Fibroblast of lung (primary cell): ENCODE data around the gene DDAH1. TPM values are rescaled to one million over a fixed set of nuclear protein-coding genes. Genes with fewer than 3 reads are reported as not detected.

ENCODE experiments used
- DNase-seq, 2 donors: peaks; one replicate each; pipeline versions ENCODE4 v3.0.0 to v3.0.0-alpha.2; 2010; ENCODE audit warnings: low read depth in 2 of 2
- H2AFZ ChIP-seq: 2 replicates; pipeline ENCODE4 v1.5.1; 2012; ENCODE audit warnings: low read length, control low read depth, inconsistent platforms
- H3K27ac ChIP-seq: 2 replicates; pipeline ENCODE4 v1.5.1; 2011; ENCODE audit warnings: low read length, control low read depth; ENCODE audit not compliant: insufficient read depth
- H3K27me3 ChIP-seq: 2 replicates; pipeline ENCODE4 v1.5.1; 2011; ENCODE audit warnings: mild to moderate bottlenecking, low read length; ENCODE audit not compliant: control insufficient read depth, insufficient read depth
- H3K36me3 ChIP-seq: 2 replicates; pipeline ENCODE4 v1.5.1; 2011; ENCODE audit warnings: low read length; ENCODE audit not compliant: control insufficient read depth, insufficient read depth
- H3K4me1 ChIP-seq: 2 replicates; pipeline ENCODE4 v1.5.1; 2011; ENCODE audit warnings: low read length; ENCODE audit not compliant: control insufficient read depth, insufficient read depth; ENCODE audit errors: extremely low read depth
- H3K4me2 ChIP-seq: 2 replicates; pipeline ENCODE4 v1.5.1; 2011; ENCODE audit warnings: low read length, control low read depth; ENCODE audit not compliant: insufficient read depth; ENCODE audit errors: extremely low read depth
- H3K4me3 ChIP-seq, 4 experiments: fragments of 200-600 bp in 1 of 4; sonication (generic) in 1 of 4; replicated peaks in 1 of 4; 2 replicates each; pipeline ENCODE4 v1.5.1; 2011 to 2016; ENCODE audit warnings: low read length in 4 of 4, low read depth in 3 of 4, mild to moderate bottlenecking in 3 of 4, control low read depth in 2 of 4, inconsistent platforms in 1 of 4, mixed read lengths in 1 of 4; ENCODE audit not compliant: insufficient read depth in 1 of 4; ENCODE audit errors: control extremely low read depth in 1 of 4
- H3K79me2 ChIP-seq: 2 replicates; pipeline ENCODE4 v1.5.1; 2012; ENCODE audit warnings: mild to moderate bottlenecking, low read length, inconsistent platforms; ENCODE audit not compliant: control insufficient read depth, insufficient read depth
- H3K9ac ChIP-seq: 2 replicates; pipeline ENCODE4 v1.5.1; 2011; ENCODE audit warnings: mild to moderate bottlenecking, low read length, control low read depth; ENCODE audit not compliant: insufficient read depth
- H3K9me3 ChIP-seq: 2 replicates; pipeline ENCODE4 v1.5.1; 2012; ENCODE audit warnings: low read depth, low read length; ENCODE audit not compliant: control insufficient read depth, insufficient read depth
- H4K20me1 ChIP-seq: 2 replicates; pipeline ENCODE4 v1.5.1; 2011; ENCODE audit warnings: low read length; ENCODE audit not compliant: control insufficient read depth, insufficient read depth; ENCODE audit errors: extremely low read depth
- EZH2 ChIP-seq: IDR thresholded peaks from 2 replicates; pipeline ENCODE4 v1.5.1; 2012; ENCODE audit warnings: low read length, control low read depth, mild to moderate bottlenecking; ENCODE audit errors: missing control alignments
- polyA plus RNA-seq, 2 donors: library from polyadenylated mRNA; depleted of rRNA in 1 of 2; stranded (reverse) in 1 of 2; unstranded in 1 of 2; fragments of >200 nt; gene quantifications; 2 replicates each; pipeline ENCODE4 v1.2.1, GENCODE V29; 2011 to 2012; ENCODE audit warnings: missing spikeins in 1 of 2
- total RNA-seq: library from RNA; depleted of rRNA; stranded (reverse); fragments of >200 nt; gene quantifications from 2 replicates; pipeline ENCODE4 v1.2.1, GENCODE V29; 2014
- TF ChIP-seq, protein P1 (sequence below), 2 donors: IDR thresholded peaks in 1 of 2; conservative IDR thresholded peaks in 1 of 2; 1 replicate in 1 of 2; 2 replicates in 1 of 2; pipeline ENCODE4 v1.5.1; 2011 to 2012; ENCODE audit warnings: low read length in 2 of 2, control low read depth in 1 of 2, inconsistent platforms in 1 of 2, low read depth in 1 of 2, mild to moderate bottlenecking in 1 of 2

The DDAH1 gene
- total and polyA plus RNA-seq, 2 donors (not counting 1 experiment from before 2014, with no cell fraction given): 50.0 to 218 TPM

DNA sequence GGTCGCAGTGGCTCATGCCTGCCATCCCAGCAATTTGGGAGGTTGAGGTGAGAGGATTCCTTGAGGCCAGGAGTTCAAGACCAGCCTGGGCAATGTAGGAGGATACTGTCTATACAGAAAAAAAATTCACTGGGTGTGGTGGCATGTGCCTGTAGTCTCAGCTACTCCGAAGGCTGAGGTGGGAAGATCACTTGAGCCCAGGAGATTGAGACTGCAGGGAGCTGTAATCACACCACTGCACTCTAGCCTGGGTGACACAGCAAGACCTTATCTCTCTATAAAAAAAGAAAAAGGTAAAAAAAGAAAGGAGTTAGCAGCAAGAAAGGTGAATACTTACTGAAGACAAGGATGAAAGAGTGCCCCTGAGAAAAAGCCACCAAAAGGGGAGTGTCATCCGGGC lies 164.8 kb downstream of the DDAH1 start:
- Histone ChIP-seq H4K20me1 (no peaks in the 10 kb centered on the region), H2AFZ (no peak overlapping the region), H3K9me3 (no peaks in the 10 kb centered on the region), H3K79me2 (no peaks in the 10 kb centered on the region), H3K27ac (no peak overlapping the region), H3K4me1 (peaks cover 21% of the 10 kb centered on the region), H3K36me3 (no peaks in the 10 kb centered on the region), H3K9ac (no peak overlapping the region), H3K27me3 (no peaks in the 10 kb centered on the region), H3K4me3 (no peak overlapping the region), H3K4me2 (no peak overlapping the region)
- DNase-seq: no peak
- no peak for TF ChIP-seq EZH2
- TF ChIP-seq, protein P1, sequence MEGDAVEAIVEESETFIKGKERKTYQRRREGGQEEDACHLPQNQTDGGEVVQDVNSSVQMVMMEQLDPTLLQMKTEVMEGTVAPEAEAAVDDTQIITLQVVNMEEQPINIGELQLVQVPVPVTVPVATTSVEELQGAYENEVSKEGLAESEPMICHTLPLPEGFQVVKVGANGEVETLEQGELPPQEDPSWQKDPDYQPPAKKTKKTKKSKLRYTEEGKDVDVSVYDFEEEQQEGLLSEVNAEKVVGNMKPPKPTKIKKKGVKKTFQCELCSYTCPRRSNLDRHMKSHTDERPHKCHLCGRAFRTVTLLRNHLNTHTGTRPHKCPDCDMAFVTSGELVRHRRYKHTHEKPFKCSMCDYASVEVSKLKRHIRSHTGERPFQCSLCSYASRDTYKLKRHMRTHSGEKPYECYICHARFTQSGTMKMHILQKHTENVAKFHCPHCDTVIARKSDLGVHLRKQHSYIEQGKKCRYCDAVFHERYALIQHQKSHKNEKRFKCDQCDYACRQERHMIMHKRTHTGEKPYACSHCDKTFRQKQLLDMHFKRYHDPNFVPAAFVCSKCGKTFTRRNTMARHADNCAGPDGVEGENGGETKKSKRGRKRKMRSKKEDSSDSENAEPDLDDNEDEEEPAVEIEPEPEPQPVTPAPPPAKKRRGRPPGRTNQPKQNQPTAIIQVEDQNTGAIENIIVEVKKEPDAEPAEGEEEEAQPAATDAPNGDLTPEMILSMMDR (conservative IDR thresholded peaks at IDR 0.05 in 1 of 2, IDR thresholded peaks at IDR 0.05 in 1 of 2; ENCODE audit: low read depth in 1 of 2, low read length in 2 of 2): no peak

DNA sequence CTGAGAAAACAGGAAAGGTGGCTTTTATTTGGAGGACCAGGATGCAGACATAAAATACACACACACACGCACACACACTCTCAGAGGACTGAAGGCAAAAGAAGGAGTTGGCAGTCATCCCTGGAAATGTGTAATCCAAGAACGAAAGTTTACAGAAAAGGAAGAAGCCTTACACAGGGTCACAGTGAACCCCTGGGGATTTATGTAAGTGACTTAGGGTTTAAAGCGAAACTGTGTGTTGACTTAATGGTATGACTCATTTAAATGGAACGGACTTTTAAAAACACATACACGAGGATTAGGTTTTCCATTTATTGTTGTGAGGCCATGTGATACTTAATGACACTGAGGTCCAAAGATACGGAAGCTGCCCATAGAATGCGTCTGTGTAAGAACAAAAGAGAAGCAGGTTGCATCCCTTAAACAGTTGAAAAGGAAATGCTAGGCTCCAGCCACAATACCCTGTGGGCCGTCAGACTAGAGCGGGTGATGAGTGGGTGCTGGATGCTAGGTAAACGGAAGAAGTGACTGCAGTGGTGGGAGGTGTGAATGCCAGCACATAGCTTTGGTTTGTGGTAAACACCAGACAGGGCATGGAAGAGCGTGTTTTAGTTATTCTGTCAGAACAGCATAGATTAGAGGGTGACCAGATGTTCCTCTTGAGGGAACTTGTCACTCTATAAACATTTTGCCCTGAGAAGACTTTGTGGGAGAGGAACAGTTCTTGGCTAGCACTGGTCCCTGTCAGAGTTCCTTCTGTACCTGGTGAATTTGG lies 166.9 kb downstream of the DDAH1 start:
- H3K4me1 ChIP-seq: peaks cover 26% of the 10 kb centered on the region
- TF ChIP-seq, protein P1 (conservative IDR thresholded peaks at IDR 0.05 in 1 of 2, IDR thresholded peaks at IDR 0.05 in 1 of 2; ENCODE audit: low read depth in 1 of 2, low read length in 2 of 2): no peak
- no peak for TF ChIP-seq EZH2
- H4K20me1 ChIP-seq: no peaks in the 10 kb centered on the region
- H2AFZ ChIP-seq: no peak overlapping the region
- peak overlapping the region; percentile 44 for H3K4me2 ChIP-seq
- no peaks in the 10 kb centered on the region for H3K27me3 ChIP-seq
- H3K4me3 ChIP-seq: peak overlapping the region in 2 of 4 experiments; percentile 12 to 26
- DNase-seq: peak; percentile 99 to 100
- H3K79me2 ChIP-seq: no peaks in the 10 kb centered on the region
- no peaks in the 10 kb centered on the region for H3K9me3 ChIP-seq
- H3K27ac ChIP-seq: peak overlapping the region; percentile 55
- no peak overlapping the region for H3K9ac ChIP-seq
- no peaks in the 10 kb centered on the region for H3K36me3 ChIP-seq

DNA sequence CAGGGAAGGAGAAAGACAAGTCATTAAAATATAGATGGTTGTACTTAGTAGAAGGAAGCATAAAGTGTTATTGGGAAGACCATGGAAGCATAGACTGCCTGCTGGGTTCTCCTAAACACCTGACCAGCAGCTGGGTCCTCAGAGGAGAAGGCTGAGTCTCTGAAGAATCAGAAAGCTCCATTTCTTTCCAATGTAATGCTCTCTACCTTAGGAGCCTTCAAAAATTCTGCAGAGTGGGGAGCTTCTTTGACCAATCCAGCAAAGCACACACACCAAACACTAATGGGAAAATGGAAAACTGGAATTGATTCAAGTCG lies 167.5 kb downstream of the DDAH1 start:
- Histone ChIP-seq H3K9ac (no peak overlapping the region), H4K20me1 (no peaks in the 10 kb centered on the region), H3K27me3 (no peaks in the 10 kb centered on the region), H3K4me2 (peak overlapping the region; percentile 44), H3K79me2 (no peaks in the 10 kb centered on the region), H3K36me3 (no peaks in the 10 kb centered on the region), H3K27ac (peak overlapping the region; percentile 55), H3K4me1 (peaks cover 26% of the 10 kb centered on the region), H2AFZ (no peak overlapping the region), H3K9me3 (no peaks in the 10 kb centered on the region), H3K4me3 (peak overlapping the region in 2 of 4 experiments; percentile 8 to 26)
- no peak for DNase-seq
- TF ChIP-seq, protein P1 (conservative IDR thresholded peaks at IDR 0.05 in 1 of 2, IDR thresholded peaks at IDR 0.05 in 1 of 2; ENCODE audit: low read depth in 1 of 2, low read length in 2 of 2): no peak
- no peak for TF ChIP-seq EZH2
